H1 (cell line): ENCODE data around the gene CAST. TPM values are rescaled to one million over a fixed set of nuclear protein-coding genes. Genes with fewer than 3 reads are reported as not detected.

Experiments
- CTCF ChIA-PET: fragments of 300-600 bp; sonication (Branson Sonifier 250); formaldehyde crosslinking; loops from one replicate; lab custom pipeline; 2021; ENCODE audit not compliant: partially characterized antibody; lab: Charles Lee
- POLR2A ChIA-PET: fragments of 300-600 bp; sonication (Branson Sonifier 250); formaldehyde crosslinking; loops from one replicate; lab custom pipeline; 2021; ENCODE audit warnings: inconsistent platforms; ENCODE audit not compliant: partially characterized antibody; lab: Charles Lee
- DNase-seq, 2 experiments: peaks; one replicate each; pipeline versions ENCODE4 v3.0.0 to v3.0.0-alpha.2; 2010 to 2022; ENCODE audit warnings: low spot score in 2 of 2, low read depth in 1 of 2, mixed read lengths in 1 of 2
- FAIRE-seq: peaks from 2 replicates; lab custom pipeline; 2011; peaks lifted over from hg19 to GRCh38; lab: Jason Lieb, UNC
- H2AFZ ChIP-seq: 2 replicates; pipeline ENCODE4 v1.8.1; 2012; ENCODE audit warnings: low read length, inconsistent platforms
- H2AK5ac ChIP-seq: 2 replicates; pipeline ENCODE4 v1.6.1; 2013; ENCODE audit warnings: low read depth, low read length
- H2BK120ac ChIP-seq: replicated peaks from 2 replicates; pipeline ENCODE3; 2013; ENCODE audit warnings: low read depth, low read length, inconsistent platforms
- H2BK12ac ChIP-seq: 2 replicates; pipeline ENCODE4 v1.6.1; 2013; ENCODE audit warnings: low read depth, low read length
- H2BK15ac ChIP-seq: 2 replicates; pipeline ENCODE4 v1.6.1; 2013; ENCODE audit warnings: low read length
- H2BK20ac ChIP-seq: 2 replicates; pipeline ENCODE4 v1.6.1; 2013; ENCODE audit warnings: low read length
- H2BK5ac ChIP-seq: 2 replicates; pipeline ENCODE4 v1.6.1; 2013; ENCODE audit warnings: low read depth, low read length
- H3K14ac ChIP-seq: 2 replicates; pipeline ENCODE4 v1.6.1; 2013; ENCODE audit warnings: inconsistent platforms; ENCODE audit not compliant: insufficient read length
- H3K18ac ChIP-seq: 2 replicates; pipeline ENCODE4 v1.6.1; 2013; ENCODE audit warnings: low read length; ENCODE audit errors: extremely low read depth
- H3K23ac ChIP-seq: 2 replicates; pipeline ENCODE4 v1.6.1; 2013; ENCODE audit warnings: inconsistent platforms; ENCODE audit not compliant: insufficient read length
- H3K23me2 ChIP-seq: 2 replicates; pipeline ENCODE4 v1.6.1; 2013; ENCODE audit warnings: low read depth, low read length
- H3K27ac ChIP-seq: 2 replicates; pipeline ENCODE4 v1.6.1; 2011; ENCODE audit warnings: low read depth, low read length, inconsistent platforms
- H3K27me3 ChIP-seq, 4 experiments: replicated peaks in 1 of 4; 1 replicate in 1 of 4; 2 replicates in 3 of 4; pipeline versions ENCODE4 v1.6.1 to v1.8.1; 2011 to 2013; ENCODE audit warnings: low read length in 3 of 4, mild to moderate bottlenecking in 3 of 4, inconsistent platforms in 2 of 4, mixed read lengths in 2 of 4, moderate library complexity in 1 of 4; ENCODE audit not compliant: control insufficient read depth in 3 of 4, insufficient read depth in 3 of 4; ENCODE audit errors: extremely low read depth in 1 of 4
- H3K36me3 ChIP-seq, 4 experiments: 2 replicates each; pipeline versions ENCODE4 v1.6.1 to v1.8.1; 2011 to 2013; ENCODE audit warnings: mild to moderate bottlenecking in 4 of 4, low read length in 3 of 4, moderate library complexity in 2 of 4, control low read depth in 1 of 4, inconsistent platforms in 1 of 4; ENCODE audit not compliant: insufficient read depth in 4 of 4, control insufficient read depth in 2 of 4
- H3K4ac ChIP-seq: replicated peaks from 2 replicates; pipeline ENCODE3; 2013; ENCODE audit warnings: low read length, low read depth, mixed read lengths, inconsistent platforms; ENCODE audit not compliant: insufficient read length
- H3K4me1 ChIP-seq, 4 experiments: replicated peaks in 1 of 4; 1 replicate in 1 of 4; 2 replicates in 3 of 4; pipeline versions ENCODE4 v1.6.1 to v1.8.1; 2011 to 2013; ENCODE audit warnings: low read length in 3 of 4, inconsistent platforms in 2 of 4, mixed read lengths in 1 of 4; ENCODE audit not compliant: insufficient read depth in 4 of 4, control insufficient read depth in 3 of 4
- H3K4me2 ChIP-seq, 2 experiments: 2 replicates each; pipeline versions ENCODE4 v1.6.1 to v1.8.1; 2011 to 2013; ENCODE audit warnings: low read depth in 2 of 2, low read length in 2 of 2, control low read depth in 1 of 2, inconsistent platforms in 1 of 2, mild to moderate bottlenecking in 1 of 2; ENCODE audit not compliant: insufficient read depth in 1 of 2
- H3K4me3 ChIP-seq, 4 experiments: fragments of 200-600, 300-600 bp in 1 of 4; sonication (generic), shearing (Covaris generic), sonication (Bioruptor Twin) in 1 of 4; 2 replicates each; pipeline versions ENCODE4 v1.5.1 to v1.8.1; 2011 to 2016; ENCODE audit warnings: low read length in 4 of 4, low read depth in 3 of 4, control low read depth in 2 of 4, inconsistent platforms in 2 of 4, mild to moderate bottlenecking in 2 of 4, mixed read lengths in 1 of 4, moderate library complexity in 1 of 4; ENCODE audit not compliant: insufficient read depth in 2 of 4; ENCODE audit errors: extremely low read depth in 1 of 4
- H3K56ac ChIP-seq: replicated peaks from 2 replicates; pipeline ENCODE3; 2013; ENCODE audit warnings: low read depth, mild to moderate bottlenecking, mixed read lengths, low read length, inconsistent platforms; ENCODE audit not compliant: insufficient read length
- H3K79me1 ChIP-seq: 2 replicates; pipeline ENCODE4 v1.6.1; 2013; ENCODE audit warnings: low read depth, low read length, control low read depth
- H3K79me2 ChIP-seq, 2 experiments: 2 replicates each; pipeline versions ENCODE4 v1.6.1 to v1.8.1; 2012 to 2013; ENCODE audit warnings: low read length in 2 of 2, mild to moderate bottlenecking in 2 of 2, inconsistent platforms in 1 of 2; ENCODE audit not compliant: insufficient read depth in 2 of 2, control insufficient read depth in 1 of 2
- H3K9ac ChIP-seq, 4 experiments: replicated peaks in 1 of 4; 1 replicate in 1 of 4; 2 replicates in 3 of 4; pipeline versions ENCODE4 v1.6.1 to v1.8.1; 2011 to 2013; ENCODE audit warnings: low read depth in 3 of 4, low read length in 3 of 4, control low read depth in 2 of 4, mild to moderate bottlenecking in 2 of 4, moderate library complexity in 2 of 4, inconsistent platforms in 1 of 4; ENCODE audit errors: extremely low read depth in 1 of 4
- H3K9me3 ChIP-seq, 2 experiments: 2 replicates each; pipeline versions ENCODE4 v1.6.1 to v1.8.1; 2012 to 2013; ENCODE audit warnings: mild to moderate bottlenecking in 2 of 2, moderate library complexity in 2 of 2, control low read depth in 1 of 2, inconsistent platforms in 1 of 2, low read depth in 1 of 2, low read length in 1 of 2, mixed read lengths in 1 of 2; ENCODE audit not compliant: insufficient read depth in 2 of 2
- H4K20me1 ChIP-seq, 2 experiments: replicated peaks in 1 of 2; 2 replicates each; pipeline versions ENCODE3 to v1.8.1; 2011 to 2013; ENCODE audit warnings: inconsistent platforms in 2 of 2, low read length in 2 of 2, mild to moderate bottlenecking in 1 of 2; ENCODE audit not compliant: insufficient read depth in 2 of 2, control insufficient read depth in 1 of 2
- H4K5ac ChIP-seq: 2 replicates; pipeline ENCODE4 v1.6.1; 2013; ENCODE audit warnings: low read length, low read depth, mixed read lengths, inconsistent platforms; ENCODE audit not compliant: insufficient read length
- H4K8ac ChIP-seq: 2 replicates; pipeline ENCODE4 v1.8.0; 2013; ENCODE audit warnings: mild to moderate bottlenecking, moderate library complexity, low read length, inconsistent platforms; ENCODE audit not compliant: insufficient read depth; ENCODE audit errors: extremely low read depth
- H4K91ac ChIP-seq: replicated peaks from 2 replicates; pipeline ENCODE3; 2013; ENCODE audit warnings: low read length, mixed read lengths, inconsistent platforms; ENCODE audit not compliant: insufficient read length
- ASH2L ChIP-seq: fragments of 200-600, 300-600 bp; sonication (generic); IDR thresholded peaks from one replicate; pipeline ENCODE4 v1.7.1; 2017; ENCODE audit warnings: low read length
- BACH1 ChIP-seq: IDR thresholded peaks from 2 replicates; pipeline ENCODE4 v1.6.1; 2012; ENCODE audit warnings: low read length, improper control_type of control experiment
- CBX8 ChIP-seq: fragments of 300-800, 300-1000 bp; sonication (generic); IDR thresholded peaks from 2 replicates; pipeline ENCODE4 v1.7.1; 2016; ENCODE audit warnings: low read depth, low read length, borderline replicate concordance
- CTCF ChIP-seq, 3 experiments: IDR thresholded peaks; 1 replicate in 2 of 3; 2 replicates in 1 of 3; pipeline versions ENCODE4 v1.5.1 to v1.6.1; 2011; ENCODE audit warnings: low read length in 3 of 3, mild to moderate bottlenecking in 3 of 3, inconsistent platforms in 2 of 3, low read depth in 1 of 3, moderate library complexity in 1 of 3; ENCODE audit not compliant: insufficient read depth in 1 of 3; ENCODE audit errors: control extremely low read depth in 1 of 3
- KDM4A ChIP-seq: IDR thresholded peaks from one replicate; pipeline ENCODE4 v1.7.1; 2012; ENCODE audit warnings: low read depth, mild to moderate bottlenecking, moderate library complexity, low read length, inconsistent platforms; ENCODE audit not compliant: severe bottlenecking
- RXRA ChIP-seq: IDR thresholded peaks from 2 replicates; pipeline ENCODE4 v1.6.1; 2011; ENCODE audit warnings: low read depth, mild to moderate bottlenecking, low read length, moderate library complexity; ENCODE audit not compliant: insufficient read depth
- SAP30 ChIP-seq: fragments of 300-600 bp; sonication (generic); IDR thresholded peaks from 2 replicates; pipeline ENCODE4 v1.7.1; 2012; ENCODE audit warnings: low read length, moderate library complexity, mild to moderate bottlenecking, inconsistent platforms; ENCODE audit not compliant: insufficient read depth, insufficient replicate concordance
- SP1 ChIP-seq: IDR thresholded peaks from 2 replicates; pipeline ENCODE4 v1.6.1; 2011; ENCODE audit warnings: low read depth, low read length
- SP4 ChIP-seq: IDR thresholded peaks from 2 replicates; pipeline ENCODE4 v1.6.1; 2012; ENCODE audit warnings: low read length, inconsistent platforms
- SUZ12 ChIP-seq: fragments of 200-600 bp; sonication (generic); IDR thresholded peaks from 2 replicates; pipeline ENCODE4 v1.6.1; 2012; ENCODE audit warnings: mild to moderate bottlenecking, inconsistent platforms, low read length, moderate library complexity, mixed read lengths
- TAF1 ChIP-seq: IDR thresholded peaks from 2 replicates; pipeline ENCODE4 v1.6.1; 2011; ENCODE audit warnings: mild to moderate bottlenecking, low read depth, low read length
- TAF7 ChIP-seq: optimal IDR thresholded peaks from 2 replicates; pipeline ENCODE3; 2011; ENCODE audit warnings: low read depth, mild to moderate bottlenecking, inconsistent platforms, low read length, moderate library complexity, borderline replicate concordance
- WGBS, 2 experiments: shearing (Covaris generic) in 1 of 2; methylation state at CpG; one replicate each; pipeline versions ENCODE4 v1.1.6 to v1.1.7; 2013 to 2015; ENCODE audit warnings: low lambda C conversion rate in 2 of 2, mixed read lengths in 2 of 2, inconsistent platforms in 1 of 2, low coverage in 1 of 2, missing lambda C conversion rate in 1 of 2; ENCODE audit not compliant: insufficient replicate concordance in 2 of 2, insufficient coverage in 1 of 2, insufficient read length in 1 of 2; ENCODE audit errors: extremely low coverage in 1 of 2, missing lambda C conversion rate in 1 of 2; 5-methylcytosine and 5-hydroxymethylcytosine counted together
- polyA plus RNA-seq, 7 experiments: library from polyadenylated mRNA; depleted of rRNA in 3 of 7; stranded (reverse) in 5 of 7; unstranded in 2 of 7; fragments of >200 nt in 5 of 7; fragments of 200-250 nt in 2 of 7; gene quantifications; 1 replicate in 5 of 7; 2 replicates in 1 of 7; 4 replicates in 1 of 7; pipeline versions ENCODE4 v1.2.1 to v1.2.3, GENCODE V29; 2011 to 2013; ENCODE audit warnings: missing spikeins in 2 of 7, mixed read lengths in 2 of 7
- total RNA-seq: library from RNA; stranded (reverse); fragmentation: NEBNext Ultra II Directional; extraction: Animal tissue kit (Norgen Biotek cat#: 25700); gene quantifications from 2 replicates; pipeline ENCODE4 v1.2.1, GENCODE V29; 2021

The CAST gene
- total and polyA plus RNA-seq, 2 of the 8 experiments (the other 6 are each of a cell fraction or from before 2014, with no cell fraction given) = 9.0 to 48.2 TPM

GRCh38 chr5:96734871-96735325 lies 72.7 kb downstream of the CAST start:
- Histone ChIP-seq H2BK5ac (no peak overlapping the region), H3K4ac (no peak overlapping the region), H3K36me3 (no peaks in the 10 kb centered on the region; a peak in 2 of 8 replicates), H4K8ac (no peak overlapping the region), H3K9ac (no peak overlapping the region; a peak in 1 of 7 replicates), H3K56ac (no peak overlapping the region), H2BK12ac (no peak overlapping the region), H3K4me1 (peaks cover 0 to 12% (median 8%) of the 10 kb centered on the region in 4 experiments; a peak in 4 of 7 replicates), H2AFZ (no peak overlapping the region), H3K27me3 (no peaks in the 10 kb centered on the region), H3K23ac (no peak overlapping the region), H2AK5ac (no peak overlapping the region), H4K5ac (no peak overlapping the region), H3K14ac (no peak overlapping the region), H3K4me3 (no peak overlapping the region), H3K18ac (no peak overlapping the region), H3K79me2 (no peaks in the 10 kb centered on the region), H2BK120ac (no peak overlapping the region), H4K20me1 (no peaks in the 10 kb centered on the region), H3K9me3 (no peaks in the 10 kb centered on the region), H4K91ac (no peak overlapping the region), H3K4me2 (no peak overlapping the region; a peak in 1 of 4 replicates), H3K23me2 (no peaks in the 10 kb centered on the region), H2BK20ac (no peak overlapping the region), H3K27ac (no peak overlapping the region), H2BK15ac (no peak overlapping the region), H3K79me1 (no peaks in the 10 kb centered on the region)
- CTCF ChIA-PET = interaction anchor here (1.4 to 2.1 kb wide), 3 partner anchors 7 to 18 kb away, joined by 3 to 7 read pairs (median 5); no protein-coding TSS in a partner anchor
- no peak for DNase-seq
- FAIRE-seq = no peak
- POLR2A ChIA-PET = no interaction called here
- 92% methylated on average over 1 of the region's 1 CpG; no CpG with 5 or more reads in 1 of the 2 experiments for WGBS, 2 experiments
- TF ChIP-seq CBX8 (no peak), ASH2L (no peak), CTCF (IDR thresholded peaks at IDR 0.05; ENCODE audit: control extremely low read depth in 1 of 3, insufficient read depth in 1 of 3, low read depth in 1 of 3, low read length in 3 of 3) (no peak), KDM4A (no peak), SP1 (no peak), SP4 (no peak), BACH1 (no peak), SAP30 (no peak), SUZ12 (no peak), TAF1 (no peak), TAF7 (no peak), RXRA (no peak)
